HG02678 (cell line): Measurements from ENCODE around the gene PTPN11.
"Not testable (repeated sequence)": the region's sequence is repeated elsewhere in the genome, so short reads cannot be mapped to it uniquely, and the experiment has no call there.

Source experiments
- ATAC-seq: cut with Tn5 transposase; IDR thresholded peaks from one replicate; pipeline ENCODE4 v1.9.1; 2021; ENCODE audit warnings: mild to moderate bottlenecking, moderate library complexity; ENCODE audit not compliant: unreplicated experiment

Gene PTPN11

DNA sequence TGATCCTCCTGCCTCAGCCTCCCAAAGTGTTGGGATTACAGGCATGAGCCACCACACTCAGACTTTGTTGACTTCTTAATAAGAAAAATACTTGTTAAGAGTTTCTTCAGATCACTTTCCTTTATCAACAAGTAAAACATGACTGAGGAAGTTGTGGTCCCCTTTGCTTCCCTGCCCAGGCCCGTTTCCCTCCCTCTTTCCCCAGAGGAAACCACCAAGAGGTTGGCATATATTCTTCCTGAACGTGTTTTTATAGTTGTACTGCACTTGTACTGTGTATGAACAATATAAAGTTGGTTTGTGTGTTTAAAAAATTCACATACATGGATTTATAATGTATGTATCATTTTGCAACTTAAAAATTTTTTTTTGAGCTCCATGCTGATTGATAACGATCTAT is 28.4 kb downstream of the PTPN11 start:
- no peak for ATAC-seq

DNA sequence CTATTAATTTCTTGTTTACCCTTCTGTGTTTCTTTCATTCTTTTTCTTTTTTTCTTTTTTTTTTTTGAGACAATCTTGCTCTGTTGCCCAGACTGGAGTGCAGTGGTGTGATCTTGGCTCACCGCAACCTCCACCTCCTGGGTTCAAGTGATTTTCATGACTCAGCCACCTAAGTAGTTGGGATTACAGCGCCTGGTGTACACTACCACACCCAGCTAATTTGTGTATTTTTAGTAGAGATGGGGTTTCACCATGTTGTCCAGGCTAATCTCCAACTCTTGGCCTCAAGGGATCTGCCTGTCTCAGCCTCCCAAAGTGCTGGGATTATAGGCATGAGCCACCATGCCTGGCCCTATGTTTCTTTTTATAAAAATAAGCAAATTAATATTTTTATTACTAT is 29.4 kb downstream of the PTPN11 start:
- not testable (repeated sequence) for ATAC-seq

GRCh38 chr12:112450725-112451124 is 32.0 kb downstream of the PTPN11 start:
- no peak for ATAC-seq

DNA sequence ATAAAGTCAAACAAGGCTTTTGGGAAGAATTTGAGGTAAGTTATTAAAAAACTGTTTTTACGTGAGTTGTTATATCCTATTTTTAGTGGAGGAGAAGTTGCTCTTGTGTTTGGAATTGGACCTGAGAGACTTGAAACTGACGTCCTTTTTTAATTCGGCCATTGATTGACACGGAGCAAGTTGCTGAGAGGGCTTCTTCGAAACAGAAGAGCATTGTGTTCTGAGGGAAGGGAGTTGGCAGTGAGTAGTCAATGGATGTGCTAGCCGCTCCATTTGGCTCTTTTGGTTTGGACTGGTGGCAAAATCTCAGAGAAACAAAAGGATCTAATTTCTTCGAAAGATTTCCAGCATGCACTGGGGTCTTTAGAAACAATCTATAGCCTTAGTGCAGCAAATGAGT is 37.3 kb downstream of the PTPN11 start:
- no peak for ATAC-seq

DNA sequence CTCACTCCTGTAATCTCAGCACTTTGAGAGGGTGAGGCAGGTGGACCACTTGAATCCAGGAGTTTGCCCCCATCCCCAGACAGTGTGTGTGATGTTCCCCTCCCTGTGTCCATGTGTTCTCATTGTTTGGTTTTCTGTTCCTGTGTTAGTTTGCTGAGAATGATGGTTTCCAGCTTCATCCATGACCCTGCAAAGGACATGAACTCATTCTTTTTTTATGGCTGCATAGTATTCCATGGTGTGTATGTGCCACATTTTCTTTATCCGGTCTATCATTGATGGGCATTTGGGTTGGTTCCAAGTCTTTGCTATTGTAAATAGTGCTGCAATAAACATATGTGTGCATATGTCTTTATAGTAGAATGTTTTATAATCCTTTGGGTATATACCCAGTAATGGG is 38.4 kb downstream of the PTPN11 start:
- ATAC-seq: not testable (repeated sequence)

DNA sequence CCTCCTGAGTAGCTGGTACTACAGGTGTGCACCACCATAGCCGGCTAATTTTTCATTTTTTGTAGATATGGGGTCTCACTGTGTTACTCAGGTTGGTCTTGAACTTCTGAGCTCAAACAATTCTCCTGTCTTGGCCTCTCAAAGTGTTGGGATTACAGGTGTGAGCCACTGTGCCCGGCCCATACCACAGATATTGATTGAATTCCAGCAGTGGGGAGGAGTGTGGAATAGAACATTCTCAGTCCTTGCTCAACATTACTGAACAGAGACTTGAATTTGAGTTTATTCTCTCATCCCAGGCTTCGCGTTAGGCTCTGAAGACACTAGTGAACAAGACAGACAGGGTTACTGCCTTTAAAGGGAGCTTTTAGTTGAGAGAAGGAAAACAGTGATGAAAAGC is 39.6 kb downstream of the PTPN11 start:
- ATAC-seq: no peak

DNA sequence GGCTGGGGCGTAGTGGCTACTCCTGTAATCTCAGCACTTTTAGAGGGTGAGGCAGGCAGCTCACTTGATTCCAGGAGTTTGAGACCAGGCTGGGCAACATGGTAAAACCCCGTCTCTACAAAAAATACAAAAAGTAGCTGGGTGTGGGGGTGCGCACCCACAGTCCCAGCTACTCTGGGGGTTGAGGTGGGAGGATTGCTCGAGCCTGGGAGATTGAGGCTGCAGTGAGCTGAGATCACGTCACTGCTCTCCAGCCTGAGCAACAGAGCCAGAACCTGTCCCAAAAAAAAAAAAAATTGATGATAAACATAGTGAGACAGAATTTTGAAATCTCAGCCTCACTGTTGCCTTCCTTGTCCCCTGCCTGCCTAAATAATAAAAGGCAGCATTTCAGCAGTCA is 40.0 kb downstream of the PTPN11 start:
- ATAC-seq: no peak

DNA sequence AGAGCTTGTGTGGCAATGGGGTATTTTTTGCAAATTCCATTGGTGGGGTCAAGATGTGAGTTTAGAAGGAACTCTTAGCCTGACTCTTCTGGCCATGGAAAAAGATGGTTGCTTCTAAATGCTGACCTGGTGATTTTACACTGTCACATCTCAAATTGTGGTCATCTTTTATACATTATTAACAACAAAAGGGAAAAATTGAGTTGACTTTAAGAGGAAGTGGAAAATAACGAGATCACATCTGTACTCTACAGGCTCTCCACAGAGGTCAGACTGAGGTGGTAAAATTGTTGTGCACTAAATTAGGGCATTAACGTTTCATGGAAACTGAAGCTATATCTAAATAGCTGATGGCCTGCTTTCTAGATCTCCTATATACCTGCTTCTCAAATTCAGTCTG is 44.7 kb downstream of the PTPN11 start:
- ATAC-seq: no peak

DNA sequence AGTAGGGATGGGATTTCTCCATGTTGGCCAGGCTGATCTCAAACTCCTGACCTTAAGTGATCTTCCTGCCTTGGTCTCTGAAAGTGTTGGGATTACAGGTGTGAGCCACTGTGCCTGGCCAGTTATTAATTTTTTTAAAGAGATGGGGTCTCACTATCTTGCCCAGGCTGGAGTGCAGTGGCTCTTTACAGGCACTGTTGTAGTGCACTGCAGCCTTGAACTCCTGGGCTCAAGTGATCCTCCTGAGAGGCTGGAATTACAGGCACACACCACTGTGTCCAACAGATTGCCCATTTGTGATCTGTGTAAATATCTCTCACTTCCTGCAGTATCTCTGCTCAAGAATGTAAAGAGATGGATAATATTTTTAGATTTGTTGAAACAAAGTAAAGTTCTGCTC is 45.9 kb downstream of the PTPN11 start:
- ATAC-seq: no peak

- ATAC-seq: no peak
These were observed 47.3 kb downstream of the PTPN11 start for GRCh38 chr12:112466011-112466422.

DNA sequence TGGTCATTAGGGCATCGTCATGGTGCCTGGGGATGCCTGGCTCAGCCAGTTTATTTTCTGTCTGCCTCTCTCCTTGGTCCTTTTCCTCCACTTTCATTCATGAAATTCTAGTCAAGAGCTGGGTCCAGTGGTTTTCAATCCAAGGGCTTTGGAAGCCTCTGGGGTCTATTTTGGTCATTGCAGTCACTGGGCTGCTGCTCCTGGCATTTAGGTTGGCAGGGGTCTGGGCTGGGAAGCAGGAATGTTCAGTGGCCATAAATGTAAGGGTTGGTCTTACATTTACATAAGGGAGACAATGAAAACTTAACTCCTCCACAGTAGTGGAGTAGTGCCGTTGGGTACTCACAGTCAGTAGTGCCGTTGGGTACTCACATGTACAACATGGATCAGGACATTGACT is 48.1 kb downstream of the PTPN11 start:
- ATAC-seq: no peak

GRCh38 chr12:112468046-112468445 is 49.3 kb downstream of the PTPN11 start:
- ATAC-seq: no peak

DNA sequence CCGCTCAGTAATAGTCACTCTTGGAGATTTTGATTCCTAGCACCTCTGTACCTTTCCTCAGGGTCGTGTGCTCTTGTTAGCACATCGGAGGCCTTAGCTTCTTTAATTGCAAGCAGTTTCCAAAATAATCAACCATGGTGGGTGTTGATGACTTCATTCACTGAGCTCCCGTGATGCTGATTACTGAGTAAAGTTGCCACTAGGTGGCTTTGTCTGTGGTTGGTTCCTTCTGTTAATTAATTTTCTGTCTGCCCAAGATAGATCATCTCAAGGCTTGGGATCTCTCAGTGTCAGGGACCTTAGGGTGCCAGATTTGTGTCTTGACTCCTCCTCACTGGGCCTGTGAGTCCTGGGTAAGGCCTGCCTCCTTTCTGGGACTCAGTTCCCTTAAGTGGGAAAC is 54.3 kb downstream of the PTPN11 start:
- no peak for ATAC-seq

- ATAC-seq: no peak
These were observed 60.7 kb downstream of the PTPN11 start for GRCh38 chr12:112479413-112479812.

- ATAC-seq: no peak
These were observed 62.2 kb downstream of the PTPN11 start for GRCh38 chr12:112480931-112481330.

DNA sequence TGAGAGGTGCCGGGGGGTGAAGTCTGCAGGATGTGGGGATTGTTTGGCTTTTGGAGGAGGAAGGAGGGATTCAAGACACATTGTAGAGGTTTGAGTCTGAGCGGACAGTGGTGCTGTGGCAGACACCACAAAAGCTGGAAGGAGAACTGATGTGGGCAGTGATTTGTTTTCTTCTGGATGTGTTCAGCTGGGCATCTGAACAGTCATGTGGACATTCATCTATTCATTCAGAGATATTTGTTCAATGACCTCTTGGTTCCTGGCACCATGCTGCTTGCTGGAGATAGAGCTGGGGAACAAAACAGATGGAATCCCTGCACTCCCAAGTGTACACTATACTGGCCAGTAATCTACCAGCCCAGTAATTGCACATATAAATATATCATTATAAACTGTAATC is 64.0 kb downstream of the PTPN11 start:
- no peak for ATAC-seq

DNA sequence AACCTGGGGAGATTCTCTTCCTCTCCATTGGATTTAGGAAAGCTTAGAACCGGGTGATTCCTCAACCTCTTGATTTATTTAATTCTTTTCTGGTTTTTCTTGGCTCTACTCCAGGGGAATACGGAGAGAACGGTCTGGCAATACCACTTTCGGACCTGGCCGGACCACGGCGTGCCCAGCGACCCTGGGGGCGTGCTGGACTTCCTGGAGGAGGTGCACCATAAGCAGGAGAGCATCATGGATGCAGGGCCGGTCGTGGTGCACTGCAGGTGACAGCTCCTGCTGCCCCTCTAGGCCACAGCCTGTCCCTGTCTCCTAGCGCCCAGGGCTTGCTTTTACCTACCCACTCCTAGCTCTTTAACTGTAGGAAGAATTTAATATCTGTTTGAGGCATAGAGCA is 67.6 kb downstream of the PTPN11 start:
- ATAC-seq: no peak

DNA sequence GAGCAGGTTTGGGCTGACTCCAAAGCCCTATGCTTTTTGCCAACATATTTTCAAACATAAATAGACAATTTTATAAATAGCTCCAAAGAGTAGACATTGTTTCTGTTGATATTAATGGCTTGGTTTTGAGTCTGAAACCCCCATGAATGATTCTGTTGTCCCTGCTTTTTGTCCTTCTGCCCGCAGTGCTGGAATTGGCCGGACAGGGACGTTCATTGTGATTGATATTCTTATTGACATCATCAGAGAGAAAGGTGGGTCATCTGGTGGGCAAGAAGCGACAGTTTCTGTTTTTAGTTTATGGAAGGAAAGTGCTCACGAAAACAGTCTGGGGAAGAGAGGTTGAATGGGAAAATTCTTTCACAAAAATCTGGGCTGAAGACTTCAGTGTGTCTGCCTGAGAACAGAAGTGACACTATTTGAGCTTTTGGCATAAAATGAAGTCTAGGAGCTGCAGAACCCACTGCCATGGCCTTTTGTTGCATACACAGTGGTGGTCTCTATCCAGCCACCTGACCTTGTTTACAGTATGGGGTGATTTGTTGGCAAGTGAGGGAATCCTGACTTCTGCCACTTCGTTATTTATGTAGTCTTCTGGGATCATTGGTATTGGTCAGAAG is 69.6 kb downstream of the PTPN11 start:
- ATAC-seq: no peak

DNA sequence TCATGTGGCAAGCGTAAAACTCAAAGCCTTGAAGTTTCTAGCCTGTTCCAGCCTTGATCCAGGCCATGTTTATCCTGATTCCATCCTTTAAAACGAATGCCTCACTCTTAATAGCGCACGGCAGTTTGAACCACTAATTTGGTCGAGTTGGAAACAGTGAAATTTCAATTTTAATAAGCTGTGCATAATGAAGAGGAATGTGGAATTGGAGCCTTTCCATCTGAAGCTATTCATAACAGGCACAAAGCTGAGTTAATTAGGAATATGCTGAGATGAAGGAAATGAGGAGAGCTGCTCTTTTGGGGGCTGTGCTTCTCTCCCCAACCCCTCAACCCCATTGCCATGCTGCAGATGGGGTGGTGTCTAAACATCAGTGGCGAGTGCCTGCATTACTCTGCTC is 70.7 kb downstream of the PTPN11 start:
- no peak for ATAC-seq

DNA sequence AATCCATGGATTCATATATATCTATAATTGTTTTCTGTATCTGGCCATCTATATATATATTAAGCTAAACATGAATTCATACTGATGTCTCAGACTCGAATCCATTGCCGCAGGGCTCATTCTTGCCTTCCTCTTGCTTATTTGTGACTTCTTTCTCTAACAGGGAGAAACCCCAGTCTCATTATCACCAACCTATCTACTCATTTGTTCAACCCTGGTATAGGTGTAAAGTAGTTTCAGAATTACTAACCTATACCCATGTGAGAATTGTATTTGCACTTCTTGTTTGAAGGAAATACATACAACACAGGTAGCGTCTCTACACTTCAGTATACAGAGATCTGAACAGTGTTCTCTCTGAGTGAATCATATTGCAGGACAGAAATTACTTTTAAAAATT is 77.7 kb downstream of the PTPN11 start:
- ATAC-seq: peak; percentile 49

DNA sequence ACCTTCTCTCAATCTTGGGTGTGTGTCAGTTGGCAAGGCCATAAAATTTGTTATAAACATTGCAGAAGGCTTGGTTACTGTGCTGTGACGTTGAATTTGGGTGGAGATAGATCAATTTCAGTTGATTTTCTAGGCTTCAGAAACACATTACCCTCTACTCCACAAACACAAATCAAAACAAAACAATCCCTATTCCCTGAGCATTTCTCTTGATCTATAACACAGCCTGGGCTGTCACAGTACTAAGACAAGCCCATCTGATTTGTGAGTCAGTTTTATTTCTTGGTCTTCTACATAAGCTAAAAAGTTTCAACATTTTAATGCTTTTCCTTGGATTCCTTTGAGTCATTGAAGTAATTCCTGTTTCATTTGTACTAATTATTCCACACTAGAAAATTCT is 79.8 kb downstream of the PTPN11 start:
- no peak for ATAC-seq

GRCh38 chr12:112503512-112503911 is 84.8 kb downstream of the PTPN11 start:
- ATAC-seq: no peak

DNA sequence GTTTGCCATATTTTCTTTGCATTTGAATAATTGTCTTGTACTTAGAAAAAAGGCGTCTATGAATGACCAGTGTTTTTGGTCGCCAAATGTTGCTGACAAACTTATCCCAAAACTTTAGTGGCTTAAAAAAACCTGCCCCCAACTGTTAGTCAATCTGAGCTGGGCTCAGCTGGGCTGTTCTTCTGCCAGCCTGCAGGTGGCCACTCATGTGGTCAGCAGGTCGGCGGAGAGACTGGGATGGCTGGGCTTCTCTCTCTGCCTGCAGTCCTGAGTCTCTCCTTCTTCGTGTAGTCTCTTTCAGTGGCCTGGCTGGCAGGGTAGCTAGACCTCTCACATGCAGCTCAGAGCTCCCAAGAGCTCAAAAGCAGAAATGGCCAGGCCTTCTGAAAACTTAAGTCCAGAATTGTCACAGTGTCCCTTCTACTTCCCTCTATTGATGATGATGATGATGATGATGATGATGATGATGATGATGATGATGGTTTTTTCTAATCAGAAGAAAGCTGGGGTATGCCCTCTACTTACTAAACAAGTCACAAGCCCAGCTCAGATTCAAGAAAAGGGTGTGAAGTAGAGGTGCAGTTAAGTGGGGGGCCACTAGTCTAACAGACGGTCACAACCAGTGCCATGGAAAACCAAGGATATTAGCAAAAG is 87.9 kb downstream of the PTPN11 start:
- no peak for ATAC-seq
